ENCODE results near the gene TMEM18. TPM values are rescaled to one million over a fixed set of nuclear protein-coding genes. Genes with fewer than 3 reads are reported as not detected.

Gene TMEM18
- polyA plus RNA-seq, 1 experiment = 40.9 TPM

DNA sequence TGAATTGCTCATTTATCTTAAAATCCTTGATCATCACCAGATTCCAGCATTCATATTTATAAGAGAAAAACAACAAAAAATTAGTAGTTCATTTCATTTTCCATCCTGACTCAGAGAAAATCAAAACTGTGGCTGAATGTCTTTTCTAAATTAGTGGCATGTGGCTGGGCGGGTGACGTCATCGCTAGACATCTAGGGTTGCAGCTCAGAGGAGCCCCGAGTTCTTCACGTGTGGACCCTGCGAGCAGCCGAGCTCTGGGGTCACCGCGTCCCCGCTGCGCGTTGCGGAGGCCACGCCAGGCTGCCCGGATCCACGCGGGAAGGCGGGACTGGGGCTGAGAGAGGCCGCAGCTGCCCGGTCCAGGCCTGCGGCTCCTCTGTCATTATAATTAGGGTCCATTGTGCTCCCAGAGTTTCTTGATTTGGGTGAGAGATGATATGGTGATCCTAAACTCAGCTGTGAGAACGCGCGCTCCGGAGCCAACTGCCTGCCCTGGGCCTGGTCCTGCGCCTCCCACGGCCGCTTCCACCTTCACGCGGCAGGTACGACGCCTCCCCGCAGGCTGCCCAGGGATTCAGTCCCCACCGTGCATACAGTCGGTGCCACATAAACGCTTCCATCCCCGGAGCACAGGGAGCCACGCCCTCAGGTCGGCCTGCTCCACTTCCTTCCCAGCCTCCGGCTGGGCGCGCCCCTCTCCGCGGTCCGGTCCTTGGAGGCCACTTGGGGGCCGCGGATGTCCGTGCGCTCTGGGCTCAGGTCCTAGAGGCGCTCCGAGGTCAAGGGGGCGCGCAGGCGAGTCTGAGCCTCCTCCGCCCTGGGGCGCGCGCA lies 56.5 kb downstream of the TMEM18 start:
- TF ChIP-seq, protein P1, sequence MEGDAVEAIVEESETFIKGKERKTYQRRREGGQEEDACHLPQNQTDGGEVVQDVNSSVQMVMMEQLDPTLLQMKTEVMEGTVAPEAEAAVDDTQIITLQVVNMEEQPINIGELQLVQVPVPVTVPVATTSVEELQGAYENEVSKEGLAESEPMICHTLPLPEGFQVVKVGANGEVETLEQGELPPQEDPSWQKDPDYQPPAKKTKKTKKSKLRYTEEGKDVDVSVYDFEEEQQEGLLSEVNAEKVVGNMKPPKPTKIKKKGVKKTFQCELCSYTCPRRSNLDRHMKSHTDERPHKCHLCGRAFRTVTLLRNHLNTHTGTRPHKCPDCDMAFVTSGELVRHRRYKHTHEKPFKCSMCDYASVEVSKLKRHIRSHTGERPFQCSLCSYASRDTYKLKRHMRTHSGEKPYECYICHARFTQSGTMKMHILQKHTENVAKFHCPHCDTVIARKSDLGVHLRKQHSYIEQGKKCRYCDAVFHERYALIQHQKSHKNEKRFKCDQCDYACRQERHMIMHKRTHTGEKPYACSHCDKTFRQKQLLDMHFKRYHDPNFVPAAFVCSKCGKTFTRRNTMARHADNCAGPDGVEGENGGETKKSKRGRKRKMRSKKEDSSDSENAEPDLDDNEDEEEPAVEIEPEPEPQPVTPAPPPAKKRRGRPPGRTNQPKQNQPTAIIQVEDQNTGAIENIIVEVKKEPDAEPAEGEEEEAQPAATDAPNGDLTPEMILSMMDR (IDR thresholded peaks at IDR 0.05; ENCODE audit: low read depth, low read length) = no peak
- POLR2A ChIA-PET = no interaction called here

DNA sequence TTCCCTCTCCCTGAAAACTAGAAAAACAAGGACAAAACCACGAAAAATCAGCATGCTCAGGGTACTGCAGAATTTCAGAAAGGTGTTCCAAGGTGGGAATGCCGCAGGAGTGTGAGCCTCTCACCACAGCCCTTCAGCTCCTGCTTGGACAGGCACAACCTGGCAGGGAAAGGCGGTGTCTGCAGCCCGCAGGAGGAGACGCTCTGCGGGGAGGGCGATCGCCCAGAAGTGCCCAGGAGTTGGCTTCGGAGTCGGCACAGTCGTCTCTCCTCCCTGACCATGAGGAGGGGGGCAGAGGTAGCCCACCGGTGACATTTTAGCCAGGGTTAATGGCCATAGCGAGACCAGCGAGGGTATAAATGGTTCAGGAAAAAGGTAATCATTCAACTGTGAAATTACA lies 57.2 kb downstream of the TMEM18 start:
- no peak overlapping the region for H3K4me3 ChIP-seq (ENCODE audit: low read depth, low read length)
- H3K9me3 ChIP-seq (ENCODE audit: control insufficient read depth, insufficient read depth, low read length) = peaks cover 48% of the 10 kb centered on the region
- TF ChIP-seq, protein P1 (IDR thresholded peaks at IDR 0.05; ENCODE audit: low read depth, low read length) = no peak
- no peaks in the 10 kb centered on the region for H3K27me3 ChIP-seq (ENCODE audit: control insufficient read depth, insufficient read depth, low read length)
- ChIA-PET POLR2A (no interaction called here), CTCF (no interaction called here)
- DNase-seq (ENCODE audit: low read depth, low spot score) = no peak
- H3K27ac ChIP-seq (ENCODE audit: low read depth, low read length) = no peak overlapping the region

More for the DNA sequence above, 56.5 kb downstream of the TMEM18 start:
- H3K27me3 ChIP-seq (ENCODE audit: control insufficient read depth, insufficient read depth, low read length) = no peaks in the 10 kb centered on the region
- no peak for DNase-seq (ENCODE audit: low read depth, low spot score)
- CTCF ChIA-PET = no interaction called here
- H3K4me3 ChIP-seq (ENCODE audit: low read depth, low read length) = no peak overlapping the region
- H3K9me3 ChIP-seq (ENCODE audit: control insufficient read depth, insufficient read depth, low read length) = peaks cover 53% of the 10 kb centered on the region
- H3K27ac ChIP-seq (ENCODE audit: low read depth, low read length) = no peak overlapping the region

DNA sequence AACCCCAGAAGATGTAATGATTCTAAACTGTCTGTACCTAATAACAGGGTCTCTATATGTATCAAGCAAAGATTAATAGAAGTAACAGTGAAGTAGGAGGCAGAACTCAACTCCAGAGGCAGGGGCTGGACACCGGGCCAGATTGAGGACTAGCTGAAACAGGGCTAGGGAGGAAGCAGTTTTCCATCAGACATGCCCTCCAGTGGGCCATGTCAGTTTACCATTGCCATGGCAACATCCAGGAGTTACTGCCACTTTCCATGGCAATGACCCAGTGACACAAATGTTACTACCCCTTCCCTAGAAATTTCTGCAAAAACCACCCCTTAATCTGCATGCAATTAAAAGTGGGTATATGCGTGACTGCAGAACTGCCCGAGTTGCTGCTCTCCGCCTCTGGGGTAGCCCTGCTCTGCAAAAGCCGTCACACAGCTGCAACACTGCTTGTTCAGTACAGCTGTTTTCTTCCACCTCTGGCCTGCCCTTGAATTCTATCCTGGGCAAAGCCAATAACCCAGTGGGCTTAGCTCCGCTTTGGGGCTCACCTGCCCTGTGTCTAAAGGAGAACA lies 58.7 kb downstream of the TMEM18 start:
- TF ChIP-seq, protein P1 (IDR thresholded peaks at IDR 0.05; ENCODE audit: low read depth, low read length) = no peak
- peaks cover 37% of the 10 kb centered on the region for H3K9me3 ChIP-seq (ENCODE audit: control insufficient read depth, insufficient read depth, low read length)
- H3K27ac ChIP-seq (ENCODE audit: low read depth, low read length) = no peak overlapping the region
- H3K4me3 ChIP-seq (ENCODE audit: low read depth, low read length) = no peak overlapping the region
- DNase-seq (ENCODE audit: low read depth, low spot score) = no peak
- CTCF ChIA-PET = no interaction called here
- H3K27me3 ChIP-seq (ENCODE audit: control insufficient read depth, insufficient read depth, low read length) = no peaks in the 10 kb centered on the region
- POLR2A ChIA-PET = no interaction called here

DNA sequence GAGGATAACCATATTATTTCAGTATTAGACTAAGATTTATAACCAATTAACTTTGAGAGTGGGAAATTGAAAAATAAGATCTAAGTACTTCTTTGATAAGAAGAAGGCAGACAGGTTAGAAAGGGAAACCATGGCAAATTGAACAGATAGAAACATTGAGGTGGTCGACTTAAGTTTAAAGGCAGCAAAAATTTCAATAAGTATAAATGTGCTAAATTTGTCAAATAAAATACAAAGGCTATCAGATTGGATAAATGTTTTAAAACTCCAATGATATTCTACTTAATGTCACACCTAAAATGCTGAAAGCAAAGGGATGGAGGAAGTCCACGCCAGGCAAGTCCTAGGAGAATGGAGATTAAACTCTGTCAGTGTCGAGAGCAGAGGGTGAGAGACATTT lies 59.2 kb downstream of the TMEM18 start:
- Histone ChIP-seq H3K27ac (ENCODE audit: low read depth, low read length) (no peak overlapping the region), H3K4me3 (ENCODE audit: low read depth, low read length) (no peak overlapping the region), H3K27me3 (ENCODE audit: control insufficient read depth, insufficient read depth, low read length) (no peaks in the 10 kb centered on the region), H3K9me3 (ENCODE audit: control insufficient read depth, insufficient read depth, low read length) (peaks cover 33% of the 10 kb centered on the region)
- TF ChIP-seq, protein P1 (IDR thresholded peaks at IDR 0.05; ENCODE audit: low read depth, low read length) = no peak
- no peak for DNase-seq (ENCODE audit: low read depth, low spot score)
- CTCF ChIA-PET = no interaction called here
- POLR2A ChIA-PET = no interaction called here

Data from AG04450 (cell line).